WTC11 (cell line): ENCODE measurements around the gene CFAP221. TPM values are rescaled to one million over a fixed set of nuclear protein-coding genes. Genes with fewer than 3 reads are reported as not detected.

Experiments used
- ATAC-seq: fragments of 200-7000 bp; cut with Tn5 transposase; 2 replicates; pipeline ENCODE4 v1.10.0; 2021; ENCODE audit warnings: mild to moderate bottlenecking, moderate library complexity
- CTCF ChIA-PET: fragments of 300-600 bp; sonication (Branson Sonifier 250); formaldehyde crosslinking; loops from one replicate; lab custom pipeline; 2021; ENCODE audit warnings: antibody characterized with exemption; lab: Charles Lee
- POLR2A ChIA-PET: fragments of 350-600 bp; sonication (Branson Sonifier 250); formaldehyde crosslinking; loops from one replicate; lab custom pipeline; 2021; ENCODE audit warnings: antibody characterized with exemption; lab: Charles Lee
- DNase-seq: peaks from one replicate; pipeline ENCODE4 v3.0.0; 2021; ENCODE audit warnings: low spot score
- H3K27ac Mint-ChIP-seq: 2 replicates; pipeline ENCODE4 v1.8.0; 2021; ENCODE audit warnings: mixed read lengths
- H3K27me3 Mint-ChIP-seq: 2 replicates; pipeline ENCODE4 v1.8.0; 2021; ENCODE audit warnings: low read depth, mild to moderate bottlenecking, moderate library complexity, mixed read lengths
- H3K36me3 Mint-ChIP-seq: 2 replicates; pipeline ENCODE4 v1.8.0; 2021; ENCODE audit warnings: mixed read lengths
- H3K4me1 Mint-ChIP-seq: 2 replicates; pipeline ENCODE4 v1.8.0; 2022; ENCODE audit warnings: mixed read lengths
- H3K4me3 Mint-ChIP-seq: 2 replicates; pipeline ENCODE4 v1.8.0; 2021; ENCODE audit warnings: mild to moderate bottlenecking, moderate library complexity, mixed read lengths
- H3K9me3 Mint-ChIP-seq: 2 replicates; pipeline ENCODE4 v1.8.0; 2021; ENCODE audit warnings: mixed read lengths
- NFYB ChIP-seq: sonication (generic); formaldehyde crosslinking; conservative IDR thresholded peaks from 2 replicates; pipeline ENCODE4 v1.8.0; 2022; ENCODE audit warnings: low read depth, missing genetic modification reagents
- OVOL2 ChIP-seq: fragments of 250-450 bp; sonication (Bioruptor Pico); IDR thresholded peaks from 2 replicates; pipeline ENCODE4 v1.9.0; 2021; ENCODE audit warnings: mild to moderate bottlenecking, borderline replicate concordance
- SMAD3 ChIP-seq: sonication (generic); formaldehyde crosslinking; IDR thresholded peaks from 2 replicates; pipeline ENCODE4 v1.8.0; 2022; ENCODE audit warnings: missing genetic modification reagents, mild to moderate bottlenecking, borderline replicate concordance
- TEAD4 ChIP-seq: sonication (generic); formaldehyde crosslinking; IDR thresholded peaks from 2 replicates; pipeline ENCODE4 v1.8.0; 2022; ENCODE audit warnings: mild to moderate bottlenecking, missing genetic modification reagents
- ZBTB21 ChIP-seq: sonication (generic); formaldehyde crosslinking; IDR thresholded peaks from 2 replicates; pipeline ENCODE4 v1.8.1; 2023; ENCODE audit warnings: mild to moderate bottlenecking, missing genetic modification reagents, borderline replicate concordance
- ZBTB43 ChIP-seq: sonication (generic); formaldehyde crosslinking; IDR thresholded peaks from 2 replicates; pipeline ENCODE4 v1.8.1; 2023; ENCODE audit warnings: mild to moderate bottlenecking, missing genetic modification reagents
- ZNF263 ChIP-seq: sonication (generic); formaldehyde crosslinking; IDR thresholded peaks from 2 replicates; pipeline ENCODE4 v1.8.1; 2022; ENCODE audit warnings: low read depth, mild to moderate bottlenecking, moderate library complexity, missing genetic modification reagents
- ZNF396 ChIP-seq: fragments of 250-450 bp; sonication (Bioruptor Pico); IDR thresholded peaks from 2 replicates; pipeline ENCODE4 v1.8.0; 2021; ENCODE audit warnings: mild to moderate bottlenecking, moderate library complexity, borderline replicate concordance
- total RNA-seq: library from RNA; stranded (reverse); gene quantifications from 3 replicates; pipeline ENCODE4 v1.2.3, GENCODE V29; 2021
- TF ChIP-seq, protein P1 (sequence below): sonication (generic); formaldehyde crosslinking; IDR thresholded peaks from 2 replicates; pipeline ENCODE4 v1.8.1; 2023; ENCODE audit warnings: mild to moderate bottlenecking, missing genetic modification reagents
- TF ChIP-seq, protein P2 (sequence below): sonication (generic); formaldehyde crosslinking; IDR thresholded peaks from 2 replicates; pipeline ENCODE4 v1.8.0; 2022; ENCODE audit warnings: missing genetic modification reagents
- TF ChIP-seq, protein P3 (sequence below): sonication (generic); formaldehyde crosslinking; conservative IDR thresholded peaks from 2 replicates; pipeline ENCODE4 v1.8.1; 2023; ENCODE audit warnings: mild to moderate bottlenecking, low read depth, missing genetic modification reagents, moderate library complexity
- TF ChIP-seq, protein P4 (sequence below): fragments of 200-600 bp; IDR thresholded peaks from 2 replicates; pipeline ENCODE4 v1.8.0; 2022; ENCODE audit warnings: antibody characterized with exemption

The CFAP221 gene
- total RNA-seq, 1 experiment from 2014 or later, result 0.35 TPM

- TF ChIP-seq, protein P1, sequence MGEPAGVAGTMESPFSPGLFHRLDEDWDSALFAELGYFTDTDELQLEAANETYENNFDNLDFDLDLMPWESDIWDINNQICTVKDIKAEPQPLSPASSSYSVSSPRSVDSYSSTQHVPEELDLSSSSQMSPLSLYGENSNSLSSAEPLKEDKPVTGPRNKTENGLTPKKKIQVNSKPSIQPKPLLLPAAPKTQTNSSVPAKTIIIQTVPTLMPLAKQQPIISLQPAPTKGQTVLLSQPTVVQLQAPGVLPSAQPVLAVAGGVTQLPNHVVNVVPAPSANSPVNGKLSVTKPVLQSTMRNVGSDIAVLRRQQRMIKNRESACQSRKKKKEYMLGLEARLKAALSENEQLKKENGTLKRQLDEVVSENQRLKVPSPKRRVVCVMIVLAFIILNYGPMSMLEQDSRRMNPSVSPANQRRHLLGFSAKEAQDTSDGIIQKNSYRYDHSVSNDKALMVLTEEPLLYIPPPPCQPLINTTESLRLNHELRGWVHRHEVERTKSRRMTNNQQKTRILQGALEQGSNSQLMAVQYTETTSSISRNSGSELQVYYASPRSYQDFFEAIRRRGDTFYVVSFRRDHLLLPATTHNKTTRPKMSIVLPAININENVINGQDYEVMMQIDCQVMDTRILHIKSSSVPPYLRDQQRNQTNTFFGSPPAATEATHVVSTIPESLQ (CRISPR knock-in tag), result no peak
- TF ChIP-seq, protein P2, sequence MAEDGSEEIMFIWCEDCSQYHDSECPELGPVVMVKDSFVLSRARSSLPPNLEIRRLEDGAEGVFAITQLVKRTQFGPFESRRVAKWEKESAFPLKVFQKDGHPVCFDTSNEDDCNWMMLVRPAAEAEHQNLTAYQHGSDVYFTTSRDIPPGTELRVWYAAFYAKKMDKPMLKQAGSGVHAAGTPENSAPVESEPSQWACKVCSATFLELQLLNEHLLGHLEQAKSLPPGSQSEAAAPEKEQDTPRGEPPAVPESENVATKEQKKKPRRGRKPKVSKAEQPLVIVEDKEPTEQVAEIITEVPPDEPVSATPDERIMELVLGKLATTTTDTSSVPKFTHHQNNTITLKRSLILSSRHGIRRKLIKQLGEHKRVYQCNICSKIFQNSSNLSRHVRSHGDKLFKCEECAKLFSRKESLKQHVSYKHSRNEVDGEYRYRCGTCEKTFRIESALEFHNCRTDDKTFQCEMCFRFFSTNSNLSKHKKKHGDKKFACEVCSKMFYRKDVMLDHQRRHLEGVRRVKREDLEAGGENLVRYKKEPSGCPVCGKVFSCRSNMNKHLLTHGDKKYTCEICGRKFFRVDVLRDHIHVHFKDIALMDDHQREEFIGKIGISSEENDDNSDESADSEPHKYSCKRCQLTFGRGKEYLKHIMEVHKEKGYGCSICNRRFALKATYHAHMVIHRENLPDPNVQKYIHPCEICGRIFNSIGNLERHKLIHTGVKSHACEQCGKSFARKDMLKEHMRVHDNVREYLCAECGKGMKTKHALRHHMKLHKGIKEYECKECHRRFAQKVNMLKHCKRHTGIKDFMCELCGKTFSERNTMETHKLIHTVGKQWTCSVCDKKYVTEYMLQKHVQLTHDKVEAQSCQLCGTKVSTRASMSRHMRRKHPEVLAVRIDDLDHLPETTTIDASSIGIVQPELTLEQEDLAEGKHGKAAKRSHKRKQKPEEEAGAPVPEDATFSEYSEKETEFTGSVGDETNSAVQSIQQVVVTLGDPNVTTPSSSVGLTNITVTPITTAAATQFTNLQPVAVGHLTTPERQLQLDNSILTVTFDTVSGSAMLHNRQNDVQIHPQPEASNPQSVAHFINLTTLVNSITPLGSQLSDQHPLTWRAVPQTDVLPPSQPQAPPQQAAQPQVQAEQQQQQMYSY (CRISPR knock-in tag), result no peak
Measured at GRCh38 chr2:119657466-119658145, 113.4 kb downstream of the CFAP221 start (continued).

GRCh38 chr2:119659601-119660342, 115.5 kb downstream of the CFAP221 start:
- TF ChIP-seq, protein P3, sequence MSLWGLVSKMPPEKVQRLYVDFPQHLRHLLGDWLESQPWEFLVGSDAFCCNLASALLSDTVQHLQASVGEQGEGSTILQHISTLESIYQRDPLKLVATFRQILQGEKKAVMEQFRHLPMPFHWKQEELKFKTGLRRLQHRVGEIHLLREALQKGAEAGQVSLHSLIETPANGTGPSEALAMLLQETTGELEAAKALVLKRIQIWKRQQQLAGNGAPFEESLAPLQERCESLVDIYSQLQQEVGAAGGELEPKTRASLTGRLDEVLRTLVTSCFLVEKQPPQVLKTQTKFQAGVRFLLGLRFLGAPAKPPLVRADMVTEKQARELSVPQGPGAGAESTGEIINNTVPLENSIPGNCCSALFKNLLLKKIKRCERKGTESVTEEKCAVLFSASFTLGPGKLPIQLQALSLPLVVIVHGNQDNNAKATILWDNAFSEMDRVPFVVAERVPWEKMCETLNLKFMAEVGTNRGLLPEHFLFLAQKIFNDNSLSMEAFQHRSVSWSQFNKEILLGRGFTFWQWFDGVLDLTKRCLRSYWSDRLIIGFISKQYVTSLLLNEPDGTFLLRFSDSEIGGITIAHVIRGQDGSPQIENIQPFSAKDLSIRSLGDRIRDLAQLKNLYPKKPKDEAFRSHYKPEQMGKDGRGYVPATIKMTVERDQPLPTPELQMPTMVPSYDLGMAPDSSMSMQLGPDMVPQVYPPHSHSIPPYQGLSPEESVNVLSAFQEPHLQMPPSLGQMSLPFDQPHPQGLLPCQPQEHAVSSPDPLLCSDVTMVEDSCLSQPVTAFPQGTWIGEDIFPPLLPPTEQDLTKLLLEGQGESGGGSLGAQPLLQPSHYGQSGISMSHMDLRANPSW (CRISPR knock-in tag), result no peak
- TF ChIP-seq, protein P4, sequence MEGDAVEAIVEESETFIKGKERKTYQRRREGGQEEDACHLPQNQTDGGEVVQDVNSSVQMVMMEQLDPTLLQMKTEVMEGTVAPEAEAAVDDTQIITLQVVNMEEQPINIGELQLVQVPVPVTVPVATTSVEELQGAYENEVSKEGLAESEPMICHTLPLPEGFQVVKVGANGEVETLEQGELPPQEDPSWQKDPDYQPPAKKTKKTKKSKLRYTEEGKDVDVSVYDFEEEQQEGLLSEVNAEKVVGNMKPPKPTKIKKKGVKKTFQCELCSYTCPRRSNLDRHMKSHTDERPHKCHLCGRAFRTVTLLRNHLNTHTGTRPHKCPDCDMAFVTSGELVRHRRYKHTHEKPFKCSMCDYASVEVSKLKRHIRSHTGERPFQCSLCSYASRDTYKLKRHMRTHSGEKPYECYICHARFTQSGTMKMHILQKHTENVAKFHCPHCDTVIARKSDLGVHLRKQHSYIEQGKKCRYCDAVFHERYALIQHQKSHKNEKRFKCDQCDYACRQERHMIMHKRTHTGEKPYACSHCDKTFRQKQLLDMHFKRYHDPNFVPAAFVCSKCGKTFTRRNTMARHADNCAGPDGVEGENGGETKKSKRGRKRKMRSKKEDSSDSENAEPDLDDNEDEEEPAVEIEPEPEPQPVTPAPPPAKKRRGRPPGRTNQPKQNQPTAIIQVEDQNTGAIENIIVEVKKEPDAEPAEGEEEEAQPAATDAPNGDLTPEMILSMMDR, result peak; percentile 80
- TF ChIP-seq OVOL2 (CRISPR knock-in tag) (no peak), ZNF396 (no peak), ZBTB21 (no peak), SMAD3 (CRISPR knock-in tag) (no peak), TEAD4 (CRISPR knock-in tag) (no peak), ZNF263 (CRISPR knock-in tag) (no peak)
- Mint-ChIP-seq H3K36me3 (no peaks in the 10 kb centered on the region), H3K27ac (no peak overlapping the region), H3K27me3 (peaks cover 2% of the 10 kb centered on the region; the same call in 1 of the 2 replicates), H3K9me3 (peaks cover 8% of the 10 kb centered on the region), H3K4me3 (no peak overlapping the region), H3K4me1 (no peaks in the 10 kb centered on the region)
- ATAC-seq (peak; percentile 80), DNase-seq (peak; percentile 63)
- CTCF ChIA-PET, result interaction anchor here (0.5 to 1.8 kb wide), 13 partner anchors 10 to 679 kb away, joined by 3 to 8 read pairs (median 4); no protein-coding TSS in a partner anchor
- POLR2A ChIA-PET, result no interaction called here

- DNase-seq (no peak), ATAC-seq (peak; percentile 20; the same call in 1 of the 2 replicates)
- TF ChIP-seq NFYB (CRISPR knock-in tag), result no peak
- TF ChIP-seq ZBTB43 (CRISPR knock-in tag), result no peak
- Mint-ChIP-seq H3K27ac (no peak overlapping the region), H3K9me3 (peaks cover 10% of the 10 kb centered on the region), H3K36me3 (no peaks in the 10 kb centered on the region), H3K27me3 (peaks cover 3% of the 10 kb centered on the region; the same call in 1 of the 2 replicates), H3K4me1 (no peaks in the 10 kb centered on the region), H3K4me3 (no peak overlapping the region)
- ChIA-PET POLR2A (no interaction called here), CTCF (interaction anchor here (1.0 to 1.8 kb wide), 8 partner anchors 10 to 252 kb away, joined by 3 to 8 read pairs (median 4); no protein-coding TSS in a partner anchor)
Measured at GRCh38 chr2:119660343-119660658, 116.1 kb downstream of the CFAP221 start.
